ENCODE results near the gene KCNIP3.

DNA sequence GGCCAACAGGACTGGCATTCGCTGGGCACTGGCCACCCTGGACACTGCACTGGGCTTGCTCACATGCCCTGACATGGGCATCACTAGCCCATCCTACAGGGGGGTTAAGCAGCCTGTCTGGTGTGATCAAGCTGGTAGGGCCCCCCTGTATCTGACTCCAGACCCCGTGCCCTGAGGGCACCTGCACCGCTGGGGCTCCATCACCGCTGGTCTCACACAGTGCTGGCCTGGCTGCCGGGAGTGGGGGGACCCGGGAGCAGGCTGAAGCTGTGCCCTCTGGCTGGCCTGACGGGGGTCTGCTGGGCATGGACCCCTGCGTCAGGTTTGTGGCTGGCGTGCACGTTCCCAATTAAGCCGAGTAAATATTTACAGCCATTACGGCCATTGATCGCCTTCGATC, 32.3 kb downstream of the KCNIP3 start:
- TF ChIP-seq POLR2AphosphoS5 (IDR thresholded peaks at IDR 0.05; ENCODE audit: low read depth, low read length) (no peak), POLR2A (IDR thresholded peaks at IDR 0.05; ENCODE audit: low read depth, low read length) (no peak), TAF1 (IDR thresholded peaks at IDR 0.05; ENCODE audit: low read depth, low read length) (no peak), PAX5 (IDR thresholded peaks at IDR 0.05; ENCODE audit: insufficient read depth, low read length, severe bottlenecking) (no peak)
